Panc1 (cell line): ENCODE data around the gene LILRA5. TPM values are rescaled to one million over a fixed set of nuclear protein-coding genes. Genes with fewer than 3 reads are reported as not detected.
"Not testable (repeated sequence)": the region's sequence is repeated elsewhere in the genome, so short reads cannot be mapped to it uniquely, and the experiment has no call there.

ENCODE experiments used
- ATAC-seq: fragments of 200-7000 bp; cut with Tn5 transposase; 2 replicates; pipeline ENCODE4 v1.9.1; 2020; ENCODE audit warnings: mild to moderate bottlenecking, moderate library complexity
- BruUV-seq: library from RNA; stranded (reverse); fragments of 400-500 nt; replicated peaks from 2 replicates; lab custom pipeline; 2021; lab: Mats Ljungman, UMichigan
- CTCF ChIA-PET: fragments of 300-600 bp; sonication (Branson Sonifier 250); formaldehyde crosslinking; loops from one replicate; lab custom pipeline; 2022; ENCODE audit warnings: antibody characterized with exemption; lab: Charles Lee
- POLR2A ChIA-PET: fragments of 300-600 bp; sonication (Branson Sonifier 250); formaldehyde crosslinking; loops from one replicate; lab custom pipeline; 2022; ENCODE audit warnings: antibody characterized with exemption; lab: Charles Lee
- DNase-seq: peaks from one replicate; pipeline ENCODE4 v3.0.0-alpha.2; 2010; ENCODE audit warnings: low read depth, low spot score
- H3K27ac ChIP-seq: 2 replicates; pipeline ENCODE4 v1.5.1; 2011; ENCODE audit warnings: mild to moderate bottlenecking, low read length, inconsistent platforms
- H3K27me3 ChIP-seq: fragments of 200-500 bp; sonication (Bioruptor generic); 2 replicates; pipeline ENCODE4 v1.6.0; 2014; ENCODE audit warnings: low read length, inconsistent platforms; ENCODE audit not compliant: control insufficient read depth, insufficient read depth
- H3K36me3 ChIP-seq: fragments of 200-500 bp; sonication (Bioruptor generic); 2 replicates; pipeline ENCODE4 v1.5.1; 2014; ENCODE audit warnings: inconsistent platforms, mild to moderate bottlenecking, low read length, moderate library complexity; ENCODE audit not compliant: control insufficient read depth, insufficient read depth
- H3K4me1 ChIP-seq: 2 replicates; pipeline ENCODE4 v1.5.1; 2011; ENCODE audit warnings: inconsistent platforms, mild to moderate bottlenecking, low read length, moderate library complexity; ENCODE audit not compliant: control insufficient read depth, insufficient read depth
- H3K4me3 ChIP-seq, 2 experiments: 2 replicates each; pipeline ENCODE4 v1.5.1; 2011 to 2012; ENCODE audit warnings: low read depth in 2 of 2, low read length in 2 of 2, mild to moderate bottlenecking in 2 of 2, inconsistent platforms in 1 of 2, moderate library complexity in 1 of 2
- H3K9me3 ChIP-seq: fragments of 200-500 bp; sonication (Bioruptor generic); 2 replicates; pipeline ENCODE4 v1.5.1; 2014; ENCODE audit warnings: low read depth, mild to moderate bottlenecking, inconsistent platforms, low read length, moderate library complexity; ENCODE audit not compliant: control insufficient read depth, insufficient read depth
- CTCF ChIP-seq: fragments of 450-650 bp; IDR thresholded peaks from 2 replicates; pipeline ENCODE4 v1.5.1; 2017; ENCODE audit warnings: mild to moderate bottlenecking
- POLR2AphosphoS5 ChIP-seq: IDR thresholded peaks from 2 replicates; pipeline ENCODE4 v1.6.1; 2012; ENCODE audit warnings: mild to moderate bottlenecking, low read depth, low read length, moderate library complexity
- SIN3A ChIP-seq: IDR thresholded peaks from 2 replicates; pipeline ENCODE4 v1.6.1; 2012; ENCODE audit warnings: low read depth, mild to moderate bottlenecking, low read length, moderate library complexity, borderline replicate concordance; ENCODE audit not compliant: insufficient read depth
- TCF7L2 ChIP-seq: IDR thresholded peaks from 2 replicates; pipeline ENCODE4 v1.6.1; 2011; ENCODE audit warnings: mild to moderate bottlenecking, low read depth, low read length, inconsistent platforms
- in situ Hi-C: cut with HindIII; loops from 2 replicates; pipeline ENCODE4 v1.10.0; 2016; ENCODE audit warnings: low sequenced_read_pairs, low pct_unique_long_range_greater_than_20kb
- intact Hi-C: fragments of 100-400 bp; cut with micrococcal nuclease; formaldehyde crosslinking; loops from one replicate; pipeline ENCODE4 v1.10.0; 2022; ENCODE audit not compliant: unreplicated experiment
- total RNA-seq: library from RNA; stranded (reverse); gene quantifications from one replicate; pipeline ENCODE4 v1.2.1, GENCODE V29; 2021; ENCODE audit not compliant: unreplicated experiment
- TF ChIP-seq, protein P1 (sequence below), 2 experiments: IDR thresholded peaks; 2 replicates each; pipeline ENCODE4 v1.6.1; 2011 to 2012; ENCODE audit warnings: low read depth in 2 of 2, control low read depth in 1 of 2, low read length in 1 of 2, mild to moderate bottlenecking in 1 of 2, moderate library complexity in 1 of 2; ENCODE audit not compliant: insufficient read depth in 1 of 2

The LILRA5 gene
- total RNA-seq, 1 experiment from 2014 or later, result not detected

- Histone ChIP-seq H3K4me1 (no peaks in the 10 kb centered on the region), H3K27me3 (peaks cover 12% of the 10 kb centered on the region), H3K4me3 (no peak overlapping the region), H3K27ac (no peak overlapping the region), H3K9me3 (no peaks in the 10 kb centered on the region), H3K36me3 (no peaks in the 10 kb centered on the region)
- TF ChIP-seq CTCF (no peak), SIN3A (no peak), TCF7L2 (no peak), POLR2AphosphoS5 (no peak)
- TF ChIP-seq, protein P1, sequence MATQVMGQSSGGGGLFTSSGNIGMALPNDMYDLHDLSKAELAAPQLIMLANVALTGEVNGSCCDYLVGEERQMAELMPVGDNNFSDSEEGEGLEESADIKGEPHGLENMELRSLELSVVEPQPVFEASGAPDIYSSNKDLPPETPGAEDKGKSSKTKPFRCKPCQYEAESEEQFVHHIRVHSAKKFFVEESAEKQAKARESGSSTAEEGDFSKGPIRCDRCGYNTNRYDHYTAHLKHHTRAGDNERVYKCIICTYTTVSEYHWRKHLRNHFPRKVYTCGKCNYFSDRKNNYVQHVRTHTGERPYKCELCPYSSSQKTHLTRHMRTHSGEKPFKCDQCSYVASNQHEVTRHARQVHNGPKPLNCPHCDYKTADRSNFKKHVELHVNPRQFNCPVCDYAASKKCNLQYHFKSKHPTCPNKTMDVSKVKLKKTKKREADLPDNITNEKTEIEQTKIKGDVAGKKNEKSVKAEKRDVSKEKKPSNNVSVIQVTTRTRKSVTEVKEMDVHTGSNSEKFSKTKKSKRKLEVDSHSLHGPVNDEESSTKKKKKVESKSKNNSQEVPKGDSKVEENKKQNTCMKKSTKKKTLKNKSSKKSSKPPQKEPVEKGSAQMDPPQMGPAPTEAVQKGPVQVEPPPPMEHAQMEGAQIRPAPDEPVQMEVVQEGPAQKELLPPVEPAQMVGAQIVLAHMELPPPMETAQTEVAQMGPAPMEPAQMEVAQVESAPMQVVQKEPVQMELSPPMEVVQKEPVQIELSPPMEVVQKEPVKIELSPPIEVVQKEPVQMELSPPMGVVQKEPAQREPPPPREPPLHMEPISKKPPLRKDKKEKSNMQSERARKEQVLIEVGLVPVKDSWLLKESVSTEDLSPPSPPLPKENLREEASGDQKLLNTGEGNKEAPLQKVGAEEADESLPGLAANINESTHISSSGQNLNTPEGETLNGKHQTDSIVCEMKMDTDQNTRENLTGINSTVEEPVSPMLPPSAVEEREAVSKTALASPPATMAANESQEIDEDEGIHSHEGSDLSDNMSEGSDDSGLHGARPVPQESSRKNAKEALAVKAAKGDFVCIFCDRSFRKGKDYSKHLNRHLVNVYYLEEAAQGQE (IDR thresholded peaks at IDR 0.05; ENCODE audit: insufficient read depth in 1 of 2, low read depth in 2 of 2, low read length in 1 of 2), result no peak
- BruUV-seq, result no TSS peak
- POLR2A ChIA-PET, result no interaction called here
- CTCF ChIA-PET, result no interaction called here
- intact Hi-C loops, result no loop called here
- ATAC-seq (no peak), DNase-seq (no peak)
- in situ Hi-C loops, result no loop called here
These were observed 30.1 kb downstream of the LILRA5 start for GRCh38 chr19:54282686-54283470.

DNA sequence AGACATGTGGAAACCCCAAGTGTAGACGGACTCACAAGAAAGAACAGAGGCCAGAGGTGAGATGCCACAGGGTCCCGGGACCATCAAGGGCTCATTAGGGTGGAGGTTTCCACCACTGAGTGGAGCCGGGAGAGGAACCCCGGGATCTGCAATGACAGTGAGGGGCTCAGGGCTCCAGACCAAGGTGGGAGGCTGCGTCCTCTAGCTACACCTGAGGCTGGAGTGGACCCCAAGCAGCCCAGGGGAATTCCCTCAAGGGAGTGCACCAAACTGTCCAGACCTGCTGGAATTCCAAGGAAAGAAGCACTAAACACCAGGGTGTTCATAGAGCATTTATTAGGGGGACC, 31.3 kb downstream of the LILRA5 start:
- BruUV-seq, H3K9me3 ChIP-seq, intact Hi-C loops, H3K27ac ChIP-seq, H3K4me3 ChIP-seq, POLR2A ChIA-PET, ATAC-seq, H3K4me1 ChIP-seq, CTCF ChIA-PET, H3K36me3 ChIP-seq, DNase-seq, in situ Hi-C loops: not testable (repeated sequence)
- H3K27me3 ChIP-seq, result peaks cover 12% of the 10 kb centered on the region

GRCh38 chr19:54281007-54281728, 31.8 kb downstream of the LILRA5 start, which contains the start of gene LILRB2:
Gene LILRB2 (minus strand): TSS chr19:54281110. CDS start chr19:54280496, 614 bp downstream.
- ChIA-PET POLR2A (no interaction called here), CTCF (no interaction called here)
- TF ChIP-seq SIN3A (no peak), CTCF (no peak), TCF7L2 (no peak), POLR2AphosphoS5 (no peak)
- TF ChIP-seq, protein P1 (IDR thresholded peaks at IDR 0.05; ENCODE audit: insufficient read depth in 1 of 2, low read depth in 2 of 2, low read length in 1 of 2), result no peak
- intact Hi-C loops, result no loop called here
- in situ Hi-C loops, result no loop called here
- no peaks in the 10 kb centered on the region for H3K4me1 ChIP-seq
- no peaks in the 10 kb centered on the region for H3K9me3 ChIP-seq
- no peak for DNase-seq
- no peak within 1 kb of the TSS for H3K27ac ChIP-seq
- no peak within 1 kb of the TSS for H3K4me3 ChIP-seq
- no peaks in the 10 kb centered on the region for H3K36me3 ChIP-seq
- no peak for ATAC-seq
- BruUV-seq, result no TSS peak
- H3K27me3 ChIP-seq, result peaks cover 12% of the 10 kb centered on the region
